WTC11 (cell line): ENCODE measurements around the gene HRCT1. TPM values are rescaled to one million over a fixed set of nuclear protein-coding genes. Genes with fewer than 3 reads are reported as not detected.
A peak's percentile ranks its signal among the peaks of the same experiment; 100 is the strongest.

ENCODE experiments used
- ATAC-seq: fragments of 200-7000 bp; cut with Tn5 transposase; 2 replicates; pipeline ENCODE4 v1.10.0; 2021; ENCODE audit warnings: mild to moderate bottlenecking, moderate library complexity
- CTCF ChIA-PET: fragments of 300-600 bp; sonication (Branson Sonifier 250); formaldehyde crosslinking; loops from one replicate; lab custom pipeline; 2021; ENCODE audit warnings: antibody characterized with exemption; lab: Charles Lee
- POLR2A ChIA-PET: fragments of 350-600 bp; sonication (Branson Sonifier 250); formaldehyde crosslinking; loops from one replicate; lab custom pipeline; 2021; ENCODE audit warnings: antibody characterized with exemption; lab: Charles Lee
- DNase-seq: peaks from one replicate; pipeline ENCODE4 v3.0.0; 2021; ENCODE audit warnings: low spot score
- H3K27ac Mint-ChIP-seq: 2 replicates; pipeline ENCODE4 v1.8.0; 2021; ENCODE audit warnings: mixed read lengths
- H3K27me3 Mint-ChIP-seq: 2 replicates; pipeline ENCODE4 v1.8.0; 2021; ENCODE audit warnings: low read depth, mild to moderate bottlenecking, moderate library complexity, mixed read lengths
- H3K36me3 Mint-ChIP-seq: 2 replicates; pipeline ENCODE4 v1.8.0; 2021; ENCODE audit warnings: mixed read lengths
- H3K4me1 Mint-ChIP-seq: 2 replicates; pipeline ENCODE4 v1.8.0; 2022; ENCODE audit warnings: mixed read lengths
- H3K4me3 Mint-ChIP-seq: 2 replicates; pipeline ENCODE4 v1.8.0; 2021; ENCODE audit warnings: mild to moderate bottlenecking, moderate library complexity, mixed read lengths
- H3K9me3 Mint-ChIP-seq: 2 replicates; pipeline ENCODE4 v1.8.0; 2021; ENCODE audit warnings: mixed read lengths
- CBFB ChIP-seq: sonication (generic); formaldehyde crosslinking; IDR thresholded peaks from 2 replicates; pipeline ENCODE4 v1.8.1; 2022; ENCODE audit warnings: mild to moderate bottlenecking, low read depth, missing genetic modification reagents
- FOXJ3 ChIP-seq: sonication (generic); formaldehyde crosslinking; IDR thresholded peaks from 2 replicates; pipeline ENCODE4 v1.9.0; 2021; ENCODE audit warnings: missing genetic modification reagents, mild to moderate bottlenecking, borderline replicate concordance
- GABPB1 ChIP-seq: sonication (generic); formaldehyde crosslinking; IDR thresholded peaks from 2 replicates; pipeline ENCODE4 v1.8.1; 2023; ENCODE audit warnings: mild to moderate bottlenecking, missing genetic modification reagents
- GRHL2 ChIP-seq: fragments of 250-450 bp; sonication (Bioruptor Pico); IDR thresholded peaks from 2 replicates; pipeline ENCODE4 v1.8.0; 2022; ENCODE audit warnings: mild to moderate bottlenecking, moderate library complexity; ENCODE audit not compliant: insufficient replicate concordance, severe bottlenecking
- GTF2I ChIP-seq: fragments of 250-450 bp; sonication (Bioruptor Pico); conservative IDR thresholded peaks from 2 replicates; pipeline ENCODE4 v1.4.0; 2021; ENCODE audit warnings: mild to moderate bottlenecking
- JUN ChIP-seq: sonication (generic); formaldehyde crosslinking; IDR thresholded peaks from 2 replicates; pipeline ENCODE4 v1.8.0; 2023; ENCODE audit warnings: mild to moderate bottlenecking, missing genetic modification reagents
- NR1H2 ChIP-seq: sonication (generic); formaldehyde crosslinking; IDR thresholded peaks from 2 replicates; pipeline ENCODE4 v1.9.0; 2021; ENCODE audit warnings: mild to moderate bottlenecking, moderate library complexity, missing genetic modification reagents
- SOX15 ChIP-seq: fragments of 250-450 bp; sonication (Bioruptor Pico); IDR thresholded peaks from 2 replicates; pipeline ENCODE4 v1.9.0; 2021; ENCODE audit warnings: mild to moderate bottlenecking
- TEAD4 ChIP-seq: sonication (generic); formaldehyde crosslinking; IDR thresholded peaks from 2 replicates; pipeline ENCODE4 v1.8.0; 2022; ENCODE audit warnings: mild to moderate bottlenecking, missing genetic modification reagents
- USF2 ChIP-seq: sonication (generic); formaldehyde crosslinking; IDR thresholded peaks from 2 replicates; pipeline ENCODE4 v1.8.1; 2023; ENCODE audit warnings: mild to moderate bottlenecking, missing genetic modification reagents, moderate library complexity
- ZMAT4 ChIP-seq: fragments of 250-450 bp; sonication (Bioruptor Pico); IDR thresholded peaks from 2 replicates; pipeline ENCODE4 v1.9.0; 2021; ENCODE audit warnings: mild to moderate bottlenecking
- ZNF138 ChIP-seq: sonication (generic); formaldehyde crosslinking; conservative IDR thresholded peaks from 2 replicates; pipeline ENCODE4 v1.8.1; 2022; ENCODE audit warnings: mild to moderate bottlenecking, moderate library complexity, missing genetic modification reagents
- ZNF219 ChIP-seq: sonication (generic); formaldehyde crosslinking; IDR thresholded peaks from 2 replicates; pipeline ENCODE4 v1.8.0; 2023; ENCODE audit warnings: missing genetic modification reagents, mild to moderate bottlenecking, borderline replicate concordance
- ZNF396 ChIP-seq: fragments of 250-450 bp; sonication (Bioruptor Pico); IDR thresholded peaks from 2 replicates; pipeline ENCODE4 v1.8.0; 2021; ENCODE audit warnings: mild to moderate bottlenecking, moderate library complexity, borderline replicate concordance
- ZNF671 ChIP-seq: fragments of 250-450 bp; sonication (Bioruptor Pico); IDR thresholded peaks from 2 replicates; pipeline ENCODE4 v1.8.0; 2021; ENCODE audit warnings: mild to moderate bottlenecking
- total RNA-seq: library from RNA; stranded (reverse); gene quantifications from 3 replicates; pipeline ENCODE4 v1.2.3, GENCODE V29; 2021
- TF ChIP-seq, protein P1 (sequence below): sonication (generic); formaldehyde crosslinking; IDR thresholded peaks from 2 replicates; pipeline ENCODE4 v1.8.0; 2022; ENCODE audit warnings: missing genetic modification reagents
- TF ChIP-seq, protein P2 (sequence below): sonication (generic); formaldehyde crosslinking; IDR thresholded peaks from 2 replicates; pipeline ENCODE4 v1.8.1; 2022; ENCODE audit warnings: mild to moderate bottlenecking, missing genetic modification reagents, moderate library complexity, borderline replicate concordance
- TF ChIP-seq, protein P3 (sequence below): fragments of 250-450 bp; sonication (Bioruptor Pico); conservative IDR thresholded peaks from 2 replicates; pipeline ENCODE4 v1.9.0; 2021; ENCODE audit warnings: mild to moderate bottlenecking
- TF ChIP-seq, protein P4 (sequence below): fragments of 250-450 bp; sonication (Bioruptor Pico); IDR thresholded peaks from 2 replicates; pipeline ENCODE4 v1.9.0; 2021; ENCODE audit warnings: mild to moderate bottlenecking, borderline replicate concordance

Gene HRCT1
- total RNA-seq, 1 experiment from 2014 or later: not detected

GRCh38 chr9:35861161-35861897 lies 44.7 kb upstream of the HRCT1 start:
- Mint-ChIP-seq H3K4me3 (no peak overlapping the region), H3K36me3 (no peaks in the 10 kb centered on the region), H3K27me3 (peaks cover 17% of the 10 kb centered on the region), H3K9me3 (no peaks in the 10 kb centered on the region), H3K4me1 (peaks cover 5% of the 10 kb centered on the region), H3K27ac (no peak overlapping the region)
- 0 out of 2 replicates have a peak, but pooled peaks have one; percentile 19 for ATAC-seq
- ChIA-PET CTCF (interaction anchor here (1.1 to 5.1 kb wide), 5 partner anchors 21 to 71 kb away, joined by 3 to 22 read pairs (median 4); partner anchors contain the start of genes FAM221B, HINT2 and TMEM8B), POLR2A (no interaction called here)
- TF ChIP-seq, protein P1, sequence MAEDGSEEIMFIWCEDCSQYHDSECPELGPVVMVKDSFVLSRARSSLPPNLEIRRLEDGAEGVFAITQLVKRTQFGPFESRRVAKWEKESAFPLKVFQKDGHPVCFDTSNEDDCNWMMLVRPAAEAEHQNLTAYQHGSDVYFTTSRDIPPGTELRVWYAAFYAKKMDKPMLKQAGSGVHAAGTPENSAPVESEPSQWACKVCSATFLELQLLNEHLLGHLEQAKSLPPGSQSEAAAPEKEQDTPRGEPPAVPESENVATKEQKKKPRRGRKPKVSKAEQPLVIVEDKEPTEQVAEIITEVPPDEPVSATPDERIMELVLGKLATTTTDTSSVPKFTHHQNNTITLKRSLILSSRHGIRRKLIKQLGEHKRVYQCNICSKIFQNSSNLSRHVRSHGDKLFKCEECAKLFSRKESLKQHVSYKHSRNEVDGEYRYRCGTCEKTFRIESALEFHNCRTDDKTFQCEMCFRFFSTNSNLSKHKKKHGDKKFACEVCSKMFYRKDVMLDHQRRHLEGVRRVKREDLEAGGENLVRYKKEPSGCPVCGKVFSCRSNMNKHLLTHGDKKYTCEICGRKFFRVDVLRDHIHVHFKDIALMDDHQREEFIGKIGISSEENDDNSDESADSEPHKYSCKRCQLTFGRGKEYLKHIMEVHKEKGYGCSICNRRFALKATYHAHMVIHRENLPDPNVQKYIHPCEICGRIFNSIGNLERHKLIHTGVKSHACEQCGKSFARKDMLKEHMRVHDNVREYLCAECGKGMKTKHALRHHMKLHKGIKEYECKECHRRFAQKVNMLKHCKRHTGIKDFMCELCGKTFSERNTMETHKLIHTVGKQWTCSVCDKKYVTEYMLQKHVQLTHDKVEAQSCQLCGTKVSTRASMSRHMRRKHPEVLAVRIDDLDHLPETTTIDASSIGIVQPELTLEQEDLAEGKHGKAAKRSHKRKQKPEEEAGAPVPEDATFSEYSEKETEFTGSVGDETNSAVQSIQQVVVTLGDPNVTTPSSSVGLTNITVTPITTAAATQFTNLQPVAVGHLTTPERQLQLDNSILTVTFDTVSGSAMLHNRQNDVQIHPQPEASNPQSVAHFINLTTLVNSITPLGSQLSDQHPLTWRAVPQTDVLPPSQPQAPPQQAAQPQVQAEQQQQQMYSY: no peak
- TF ChIP-seq ZNF138 (CRISPR knock-in tag) (no peak), CBFB (CRISPR knock-in tag) (no peak), ZNF396 (CRISPR knock-in tag) (no peak), ZNF671 (no peak), SOX15 (CRISPR knock-in tag) (no peak), ZMAT4 (CRISPR knock-in tag) (no peak), GRHL2 (CRISPR knock-in tag) (no peak), FOXJ3 (no peak), JUN (CRISPR knock-in tag) (no peak), ZNF219 (CRISPR knock-in tag) (no peak), TEAD4 (no peak), GTF2I (no peak), GABPB1 (no peak), NR1H2 (CRISPR knock-in tag) (no peak), USF2 (CRISPR knock-in tag) (no peak)
- TF ChIP-seq, protein P2, sequence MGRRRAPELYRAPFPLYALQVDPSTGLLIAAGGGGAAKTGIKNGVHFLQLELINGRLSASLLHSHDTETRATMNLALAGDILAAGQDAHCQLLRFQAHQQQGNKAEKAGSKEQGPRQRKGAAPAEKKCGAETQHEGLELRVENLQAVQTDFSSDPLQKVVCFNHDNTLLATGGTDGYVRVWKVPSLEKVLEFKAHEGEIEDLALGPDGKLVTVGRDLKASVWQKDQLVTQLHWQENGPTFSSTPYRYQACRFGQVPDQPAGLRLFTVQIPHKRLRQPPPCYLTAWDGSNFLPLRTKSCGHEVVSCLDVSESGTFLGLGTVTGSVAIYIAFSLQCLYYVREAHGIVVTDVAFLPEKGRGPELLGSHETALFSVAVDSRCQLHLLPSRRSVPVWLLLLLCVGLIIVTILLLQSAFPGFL (CRISPR knock-in tag): no peak
- TF ChIP-seq, protein P3, sequence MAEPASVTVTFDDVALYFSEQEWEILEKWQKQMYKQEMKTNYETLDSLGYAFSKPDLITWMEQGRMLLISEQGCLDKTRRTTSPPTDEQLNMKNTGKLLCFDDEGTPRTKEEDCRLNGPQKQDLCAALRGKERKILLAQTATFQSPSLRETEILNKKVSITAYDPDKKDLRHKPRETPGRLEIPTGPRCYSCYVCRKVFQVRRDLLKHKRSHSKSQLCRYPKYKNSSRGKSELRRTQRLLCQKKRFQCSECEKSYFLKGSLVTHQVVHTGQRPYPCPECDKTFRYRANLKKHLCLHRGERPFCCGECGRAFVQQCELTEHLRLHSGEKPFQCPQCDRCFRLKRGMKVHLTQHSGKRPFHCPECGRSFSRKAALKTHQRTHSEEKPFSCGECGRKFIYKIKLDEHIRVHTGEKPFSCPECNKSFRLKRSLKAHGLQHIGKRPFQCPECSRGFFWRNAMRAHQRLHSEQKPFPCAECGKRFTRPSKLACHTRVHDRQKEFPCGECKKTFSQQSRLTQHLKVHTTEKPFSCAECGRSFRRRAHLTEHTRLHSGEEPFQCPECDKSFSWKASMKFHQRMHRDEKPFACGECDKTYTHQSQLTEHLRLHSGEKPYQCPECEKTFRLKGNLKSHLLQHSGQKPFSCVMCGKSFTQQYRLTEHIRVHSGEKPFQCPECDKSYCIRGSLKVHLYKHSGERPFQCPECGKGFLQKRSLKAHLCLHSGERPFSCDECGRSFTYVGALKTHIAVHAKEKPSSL (CRISPR knock-in tag): no peak
- TF ChIP-seq, protein P4, sequence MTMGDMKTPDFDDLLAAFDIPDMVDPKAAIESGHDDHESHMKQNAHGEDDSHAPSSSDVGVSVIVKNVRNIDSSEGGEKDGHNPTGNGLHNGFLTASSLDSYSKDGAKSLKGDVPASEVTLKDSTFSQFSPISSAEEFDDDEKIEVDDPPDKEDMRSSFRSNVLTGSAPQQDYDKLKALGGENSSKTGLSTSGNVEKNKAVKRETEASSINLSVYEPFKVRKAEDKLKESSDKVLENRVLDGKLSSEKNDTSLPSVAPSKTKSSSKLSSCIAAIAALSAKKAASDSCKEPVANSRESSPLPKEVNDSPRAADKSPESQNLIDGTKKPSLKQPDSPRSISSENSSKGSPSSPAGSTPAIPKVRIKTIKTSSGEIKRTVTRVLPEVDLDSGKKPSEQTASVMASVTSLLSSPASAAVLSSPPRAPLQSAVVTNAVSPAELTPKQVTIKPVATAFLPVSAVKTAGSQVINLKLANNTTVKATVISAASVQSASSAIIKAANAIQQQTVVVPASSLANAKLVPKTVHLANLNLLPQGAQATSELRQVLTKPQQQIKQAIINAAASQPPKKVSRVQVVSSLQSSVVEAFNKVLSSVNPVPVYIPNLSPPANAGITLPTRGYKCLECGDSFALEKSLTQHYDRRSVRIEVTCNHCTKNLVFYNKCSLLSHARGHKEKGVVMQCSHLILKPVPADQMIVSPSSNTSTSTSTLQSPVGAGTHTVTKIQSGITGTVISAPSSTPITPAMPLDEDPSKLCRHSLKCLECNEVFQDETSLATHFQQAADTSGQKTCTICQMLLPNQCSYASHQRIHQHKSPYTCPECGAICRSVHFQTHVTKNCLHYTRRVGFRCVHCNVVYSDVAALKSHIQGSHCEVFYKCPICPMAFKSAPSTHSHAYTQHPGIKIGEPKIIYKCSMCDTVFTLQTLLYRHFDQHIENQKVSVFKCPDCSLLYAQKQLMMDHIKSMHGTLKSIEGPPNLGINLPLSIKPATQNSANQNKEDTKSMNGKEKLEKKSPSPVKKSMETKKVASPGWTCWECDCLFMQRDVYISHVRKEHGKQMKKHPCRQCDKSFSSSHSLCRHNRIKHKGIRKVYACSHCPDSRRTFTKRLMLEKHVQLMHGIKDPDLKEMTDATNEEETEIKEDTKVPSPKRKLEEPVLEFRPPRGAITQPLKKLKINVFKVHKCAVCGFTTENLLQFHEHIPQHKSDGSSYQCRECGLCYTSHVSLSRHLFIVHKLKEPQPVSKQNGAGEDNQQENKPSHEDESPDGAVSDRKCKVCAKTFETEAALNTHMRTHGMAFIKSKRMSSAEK (CRISPR knock-in tag): no peak
- no peak for DNase-seq
